Activated CD8-positive, alpha-beta memory T cell treated with anti-CD3 and anti-CD28 coated beads for 1 hour (primary cell): Measurements from ENCODE around the gene POLK.
"Not testable (repeated sequence)": the region's sequence is repeated elsewhere in the genome, so short reads cannot be mapped to it uniquely, and the experiment has no call there.

Source experiments
- DNase-seq, 2 donors: peaks; one replicate each; pipeline ENCODE4 v3.0.0-alpha.2; 2020; ENCODE audit warnings: low read depth in 1 of 2; ENCODE audit errors: extremely low read depth in 1 of 2

Gene POLK

GRCh38 chr5:75547812-75548211, 36.1 kb downstream of the POLK start:
- no peak for DNase-seq

- DNase-seq, result no peak
Measured at GRCh38 chr5:75550597-75550996, 38.9 kb downstream of the POLK start.

GRCh38 chr5:75551471-75551870, 39.8 kb downstream of the POLK start:
- no peak for DNase-seq

GRCh38 chr5:75552764-75553163, 41.1 kb downstream of the POLK start:
- no peak for DNase-seq

- DNase-seq, result no peak
Measured at GRCh38 chr5:75553358-75553757, 41.7 kb downstream of the POLK start.

GRCh38 chr5:75558221-75558620, 46.5 kb downstream of the POLK start:
- no peak for DNase-seq

- DNase-seq, result no peak
Measured at GRCh38 chr5:75558981-75559632, 47.4 kb downstream of the POLK start.

- not testable (repeated sequence) for DNase-seq
Measured at GRCh38 chr5:75560655-75561054, 49.0 kb downstream of the POLK start.

- DNase-seq, result not testable (repeated sequence)
Measured at GRCh38 chr5:75565991-75566709, 54.5 kb downstream of the POLK start.

GRCh38 chr5:75566710-75567309, 55.1 kb downstream of the POLK start:
- no peak for DNase-seq

- no peak for DNase-seq
Measured at GRCh38 chr5:75567710-75568109, 56.0 kb downstream of the POLK start.

GRCh38 chr5:75568202-75568601, 56.5 kb downstream of the POLK start:
- no peak for DNase-seq

GRCh38 chr5:75571547-75571946, 59.9 kb downstream of the POLK start:
- no peak for DNase-seq

- DNase-seq, result no peak
Measured at GRCh38 chr5:75574791-75575190, 63.1 kb downstream of the POLK start.

GRCh38 chr5:75578280-75578679, 66.6 kb downstream of the POLK start:
- not testable (repeated sequence) for DNase-seq

GRCh38 chr5:75584641-75585040, 73.0 kb downstream of the POLK start:
- no peak for DNase-seq

- no peak for DNase-seq
Measured at GRCh38 chr5:75588666-75589065, 77.0 kb downstream of the POLK start.

- DNase-seq, result no peak
Measured at GRCh38 chr5:75600535-75600934, 88.8 kb downstream of the POLK start.

- no peak for DNase-seq
Measured at GRCh38 chr5:75601567-75601966, 89.9 kb downstream of the POLK start.

GRCh38 chr5:75601996-75602395, 90.3 kb downstream of the POLK start:
- DNase-seq, result no peak

GRCh38 chr5:75603371-75603770, 91.7 kb downstream of the POLK start:
- no peak for DNase-seq

- no peak for DNase-seq
Measured at GRCh38 chr5:75603821-75604220, 92.1 kb downstream of the POLK start.
